ENCODE data around the gene C16orf86. TPM values are rescaled to one million over a fixed set of nuclear protein-coding genes. Genes with fewer than 3 reads are reported as not detected.

The C16orf86 gene
- total and polyA plus RNA-seq, 2 of the 8 experiments (the other 6 are each of a cell fraction or from before 2014, with no cell fraction given): 1.4 to 2.3 TPM

DNA sequence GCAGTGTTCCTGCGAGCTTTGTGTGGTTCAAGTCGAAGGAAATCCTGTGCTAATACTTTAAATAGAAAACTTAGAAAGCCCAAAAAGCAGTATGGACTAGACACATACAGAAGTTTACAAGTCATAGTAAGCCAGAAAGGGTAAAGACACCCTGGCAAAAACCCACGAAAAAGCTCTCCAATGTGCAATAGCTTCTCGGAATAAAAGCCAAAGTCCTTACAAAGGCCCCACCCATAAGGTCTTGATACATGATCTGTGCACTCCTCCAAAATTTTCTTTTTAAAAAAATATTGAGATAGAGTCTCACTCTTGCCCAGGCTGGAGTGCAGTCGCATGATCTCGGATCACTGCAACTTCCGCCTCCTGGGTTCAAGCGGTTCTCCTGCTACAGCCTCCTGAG is 10.3 kb downstream of the C16orf86 start:
- Histone ChIP-seq H3K36me3 (ENCODE audit: control insufficient read depth in 2 of 4, insufficient read depth in 4 of 4, low read length in 3 of 4) (peaks cover 0 to 3% (median 0%) of the 10 kb centered on the region in 4 experiments; a peak in 1 of 8 replicates), H3K4me2 (ENCODE audit: insufficient read depth in 1 of 2, low read depth in 2 of 2, low read length in 2 of 2) (no peak overlapping the region), H2BK120ac (replicated peaks; ENCODE audit: low read depth, low read length) (no peak overlapping the region), H3K23ac (ENCODE audit: insufficient read length) (no peak overlapping the region), H3K4ac (replicated peaks; ENCODE audit: insufficient read length, low read depth, low read length) (no peak overlapping the region), H3K27me3 (replicated peaks in 1 of 4; ENCODE audit: control insufficient read depth in 3 of 4, extremely low read depth in 1 of 4, insufficient read depth in 3 of 4, low read length in 3 of 4) (no peaks in the 10 kb centered on the region), H3K9me3 (ENCODE audit: insufficient read depth in 2 of 2, low read depth in 1 of 2, low read length in 1 of 2) (no peaks in the 10 kb centered on the region), H3K79me2 (ENCODE audit: control insufficient read depth in 1 of 2, insufficient read depth in 2 of 2, low read length in 2 of 2) (no peaks in the 10 kb centered on the region), H3K18ac (ENCODE audit: extremely low read depth, low read length) (no peak overlapping the region), H2BK5ac (ENCODE audit: low read depth, low read length) (no peak overlapping the region), H4K91ac (replicated peaks; ENCODE audit: insufficient read length, low read length) (no peak overlapping the region), H2AK5ac (ENCODE audit: low read depth, low read length) (no peak overlapping the region), H4K8ac (ENCODE audit: extremely low read depth, insufficient read depth, low read length) (no peak overlapping the region), H2BK12ac (ENCODE audit: low read depth, low read length) (no peak overlapping the region), H4K20me1 (replicated peaks in 1 of 2; ENCODE audit: control insufficient read depth in 1 of 2, insufficient read depth in 2 of 2, low read length in 2 of 2) (peaks cover 0 to 8% of the 10 kb centered on the region in 2 experiments), H3K23me2 (ENCODE audit: low read depth, low read length) (no peaks in the 10 kb centered on the region), H3K14ac (ENCODE audit: insufficient read length) (no peak overlapping the region), H3K4me3 (ENCODE audit: extremely low read depth in 1 of 4, insufficient read depth in 2 of 4, low read depth in 3 of 4, low read length in 4 of 4) (no peak overlapping the region), H3K4me1 (replicated peaks in 1 of 4; ENCODE audit: control insufficient read depth in 3 of 4, insufficient read depth in 4 of 4, low read length in 3 of 4) (peaks cover 0 to 3% (median 0%) of the 10 kb centered on the region in 4 experiments; a peak in 1 of 7 replicates), H2BK15ac (ENCODE audit: low read length) (no peak overlapping the region), H3K79me1 (ENCODE audit: low read depth, low read length) (no peaks in the 10 kb centered on the region; the same call in none of the 2 replicates), H3K9ac (replicated peaks in 1 of 4; ENCODE audit: extremely low read depth in 1 of 4, low read depth in 3 of 4, low read length in 3 of 4) (no peak overlapping the region), H3K56ac (replicated peaks; ENCODE audit: insufficient read length, low read depth, low read length) (no peak overlapping the region), H2AFZ (ENCODE audit: low read length) (no peak overlapping the region), H2BK20ac (ENCODE audit: low read length) (no peak overlapping the region), H3K27ac (ENCODE audit: low read depth, low read length) (no peak overlapping the region), H4K5ac (ENCODE audit: insufficient read length, low read depth, low read length) (no peak overlapping the region)
- POLR2A ChIA-PET (ENCODE audit: partially characterized antibody): interaction anchor here (0.6 to 0.9 kb wide), 4 partner anchors 10 to 156 kb away, joined by 3 to 4 read pairs (median 4); partner anchors contain the start of genes C16orf86 and ENKD1
- no peak for DNase-seq (ENCODE audit: low read depth in 1 of 2, low spot score in 2 of 2)
- WGBS, 2 experiments (ENCODE audit: extremely low coverage in 1 of 2, insufficient coverage in 1 of 2, insufficient read length in 1 of 2, insufficient replicate concordance in 2 of 2, low coverage in 1 of 2, low lambda C conversion rate in 2 of 2, missing lambda C conversion rate in 1 of 2): 90% methylated on average over 8 of the region's 8 CpGs; no CpG with 5 or more reads in 1 of the 2 experiments
- CTCF ChIA-PET (ENCODE audit: partially characterized antibody): interaction anchor here (0.5 to 5.5 kb wide), 8 partner anchors 10 to 207 kb away, joined by 3 to 46 read pairs (median 3); partner anchors contain the start of genes C16orf86, ENKD1 and NRN1L
- FAIRE-seq: no peak
- TF ChIP-seq JUN (IDR thresholded peaks at IDR 0.05; ENCODE audit: low read depth, low read length) (no peak), BRCA1 (IDR thresholded peaks at IDR 0.05; ENCODE audit: low read depth, low read length) (no peak), KDM4A (IDR thresholded peaks at IDR 0.05; ENCODE audit: low read depth, low read length, severe bottlenecking) (no peak), CREB1 (IDR thresholded peaks at IDR 0.05) (no peak), GABPA (IDR thresholded peaks at IDR 0.05; ENCODE audit: borderline replicate concordance, insufficient read depth, low read length) (no peak), SIX5 (IDR thresholded peaks at IDR 0.05; ENCODE audit: low read depth, low read length) (no peak), TBP (IDR thresholded peaks at IDR 0.05; ENCODE audit: low read depth, low read length) (no peak), CBX8 (IDR thresholded peaks at IDR 0.05; ENCODE audit: borderline replicate concordance, low read depth, low read length) (no peak), SUZ12 (IDR thresholded peaks at IDR 0.05; ENCODE audit: low read length) (no peak), SRF (IDR thresholded peaks at IDR 0.05; ENCODE audit: low read depth, low read length) (no peak), ATF2 (IDR thresholded peaks at IDR 0.05; ENCODE audit: low read length) (no peak), PHF8 (conservative IDR thresholded peaks at IDR 0.05; ENCODE audit: low read depth, low read length) (no peak), MAFK (IDR thresholded peaks at IDR 0.05; ENCODE audit: low read depth, low read length) (no peak)

Data from H1 (cell line).